Measurements from ENCODE around the gene NKAIN1.
A peak's percentile ranks its signal among the peaks of the same experiment; 100 is the strongest.

NKAIN1 gene

GRCh38 chr1:31191281-31191680 lies 48.4 kb downstream of the NKAIN1 start:
- Histone ChIP-seq H3K4me3 (ENCODE audit: low read depth in 1 of 2, low read length in 2 of 2) (no peak overlapping the region), H3K27me3 (ENCODE audit: insufficient read depth, low read length, poor library complexity) (no peaks in the 10 kb centered on the region), H3K9ac (ENCODE audit: low read depth, low read length) (no peak overlapping the region), H4K20me1 (ENCODE audit: insufficient read depth, low read length) (no peaks in the 10 kb centered on the region), H3K4me2 (ENCODE audit: insufficient read depth, low read length) (no peak overlapping the region), H3K79me2 (ENCODE audit: insufficient read depth, low read length) (no peaks in the 10 kb centered on the region), H3K4me1 (ENCODE audit: insufficient read depth, low read length) (no peaks in the 10 kb centered on the region), H2AFZ (ENCODE audit: low read depth, low read length) (no peak overlapping the region), H3K27ac (ENCODE audit: low read length) (no peak overlapping the region), H3K9me3 (ENCODE audit: insufficient read depth, low read length, severe bottlenecking) (no peaks in the 10 kb centered on the region), H3K36me3 (ENCODE audit: insufficient read depth, low read length) (no peaks in the 10 kb centered on the region)
- DNase-seq = no peak
- TF ChIP-seq EZH2 (IDR thresholded peaks at IDR 0.05; ENCODE audit: borderline replicate concordance, low read depth, low read length, severe bottlenecking) = no peak
- no peak for TF ChIP-seq CTCF (IDR thresholded peaks at IDR 0.05; ENCODE audit: borderline replicate concordance, extremely low read depth, low read length, poor library complexity, severe bottlenecking)
- ATAC-seq (ENCODE audit: insufficient read depth, low read depth) = no peak

GRCh38 chr1:31189696-31190674 lies 49.7 kb downstream of the NKAIN1 start:
- H3K4me3 ChIP-seq (ENCODE audit: low read depth in 1 of 2, low read length in 2 of 2) = no peak overlapping the region
- TF ChIP-seq EZH2 (IDR thresholded peaks at IDR 0.05; ENCODE audit: borderline replicate concordance, low read depth, low read length, severe bottlenecking) = no peak
- H2AFZ ChIP-seq (ENCODE audit: low read depth, low read length) = no peak overlapping the region
- peaks cover 2% of the 10 kb centered on the region; the same call in 1 of the 2 replicates for H4K20me1 ChIP-seq (ENCODE audit: insufficient read depth, low read length)
- no peak overlapping the region for H3K9ac ChIP-seq (ENCODE audit: low read depth, low read length)
- H3K36me3 ChIP-seq (ENCODE audit: insufficient read depth, low read length) = no peaks in the 10 kb centered on the region
- H3K27me3 ChIP-seq (ENCODE audit: insufficient read depth, low read length, poor library complexity) = no peaks in the 10 kb centered on the region
- ATAC-seq (ENCODE audit: insufficient read depth, low read depth) (no peak), DNase-seq (no peak)
- H3K4me2 ChIP-seq (ENCODE audit: insufficient read depth, low read length) = no peak overlapping the region
- no peaks in the 10 kb centered on the region for H3K79me2 ChIP-seq (ENCODE audit: insufficient read depth, low read length)
- H3K27ac ChIP-seq (ENCODE audit: low read length) = no peak overlapping the region
- no peaks in the 10 kb centered on the region for H3K4me1 ChIP-seq (ENCODE audit: insufficient read depth, low read length)
- H3K9me3 ChIP-seq (ENCODE audit: insufficient read depth, low read length, severe bottlenecking) = no peaks in the 10 kb centered on the region

GRCh38 chr1:31183927-31184554 lies 55.6 kb downstream of the NKAIN1 start:
- ATAC-seq (ENCODE audit: insufficient read depth, low read depth) (0 out of 3 replicates have a peak, but pooled peaks have one; percentile 40), DNase-seq (peak; percentile 48)
- Histone ChIP-seq H2AFZ (ENCODE audit: low read depth, low read length) (no peak overlapping the region), H3K4me1 (ENCODE audit: insufficient read depth, low read length) (peaks cover 12% of the 10 kb centered on the region), H3K4me3 (ENCODE audit: low read depth in 1 of 2, low read length in 2 of 2) (no peak overlapping the region), H4K20me1 (ENCODE audit: insufficient read depth, low read length) (peaks cover 11% of the 10 kb centered on the region), H3K27me3 (ENCODE audit: insufficient read depth, low read length, poor library complexity) (peaks cover 3% of the 10 kb centered on the region), H3K9ac (ENCODE audit: low read depth, low read length) (no peak overlapping the region), H3K4me2 (ENCODE audit: insufficient read depth, low read length) (no peak overlapping the region), H3K9me3 (ENCODE audit: insufficient read depth, low read length, severe bottlenecking) (no peaks in the 10 kb centered on the region), H3K27ac (ENCODE audit: low read length) (no peak overlapping the region), H3K79me2 (ENCODE audit: insufficient read depth, low read length) (no peaks in the 10 kb centered on the region), H3K36me3 (ENCODE audit: insufficient read depth, low read length) (no peaks in the 10 kb centered on the region)
- peak; percentile 88 for TF ChIP-seq CTCF (IDR thresholded peaks at IDR 0.05; ENCODE audit: borderline replicate concordance, extremely low read depth, low read length, poor library complexity, severe bottlenecking)
- TF ChIP-seq EZH2 (IDR thresholded peaks at IDR 0.05; ENCODE audit: borderline replicate concordance, low read depth, low read length, severe bottlenecking) = no peak

- no peaks in the 10 kb centered on the region for H3K36me3 ChIP-seq (ENCODE audit: insufficient read depth, low read length)
- peaks cover 11% of the 10 kb centered on the region for H4K20me1 ChIP-seq (ENCODE audit: insufficient read depth, low read length)
- no peak overlapping the region for H3K4me3 ChIP-seq (ENCODE audit: low read depth in 1 of 2, low read length in 2 of 2)
- DNase-seq (no peak), ATAC-seq (ENCODE audit: insufficient read depth, low read depth) (no peak)
- no peak overlapping the region for H3K27ac ChIP-seq (ENCODE audit: low read length)
- H3K27me3 ChIP-seq (ENCODE audit: insufficient read depth, low read length, poor library complexity) = peaks cover 3% of the 10 kb centered on the region
- H3K9me3 ChIP-seq (ENCODE audit: insufficient read depth, low read length, severe bottlenecking) = no peaks in the 10 kb centered on the region
- H3K4me2 ChIP-seq (ENCODE audit: insufficient read depth, low read length) = no peak overlapping the region
- no peak overlapping the region for H2AFZ ChIP-seq (ENCODE audit: low read depth, low read length)
- no peaks in the 10 kb centered on the region for H3K79me2 ChIP-seq (ENCODE audit: insufficient read depth, low read length)
- H3K4me1 ChIP-seq (ENCODE audit: insufficient read depth, low read length) = peaks cover 12% of the 10 kb centered on the region
- H3K9ac ChIP-seq (ENCODE audit: low read depth, low read length) = no peak overlapping the region
- TF ChIP-seq CTCF (IDR thresholded peaks at IDR 0.05; ENCODE audit: borderline replicate concordance, extremely low read depth, low read length, poor library complexity, severe bottlenecking) = no peak
- no peak for TF ChIP-seq EZH2 (IDR thresholded peaks at IDR 0.05; ENCODE audit: borderline replicate concordance, low read depth, low read length, severe bottlenecking)
Measured at GRCh38 chr1:31183126-31183525, 56.6 kb downstream of the NKAIN1 start.
